CD4-positive, alpha-beta T cell treated with Interleukin-6 for 4 hours (primary cell): ENCODE results near the gene ANXA9.

Experiments used
- DNase-seq: peaks from one replicate; pipeline ENCODE4 v3.0.0-alpha.2; 2020; ENCODE audit warnings: mixed read lengths

Gene ANXA9, protein sequence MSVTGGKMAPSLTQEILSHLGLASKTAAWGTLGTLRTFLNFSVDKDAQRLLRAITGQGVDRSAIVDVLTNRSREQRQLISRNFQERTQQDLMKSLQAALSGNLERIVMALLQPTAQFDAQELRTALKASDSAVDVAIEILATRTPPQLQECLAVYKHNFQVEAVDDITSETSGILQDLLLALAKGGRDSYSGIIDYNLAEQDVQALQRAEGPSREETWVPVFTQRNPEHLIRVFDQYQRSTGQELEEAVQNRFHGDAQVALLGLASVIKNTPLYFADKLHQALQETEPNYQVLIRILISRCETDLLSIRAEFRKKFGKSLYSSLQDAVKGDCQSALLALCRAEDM

DNA sequence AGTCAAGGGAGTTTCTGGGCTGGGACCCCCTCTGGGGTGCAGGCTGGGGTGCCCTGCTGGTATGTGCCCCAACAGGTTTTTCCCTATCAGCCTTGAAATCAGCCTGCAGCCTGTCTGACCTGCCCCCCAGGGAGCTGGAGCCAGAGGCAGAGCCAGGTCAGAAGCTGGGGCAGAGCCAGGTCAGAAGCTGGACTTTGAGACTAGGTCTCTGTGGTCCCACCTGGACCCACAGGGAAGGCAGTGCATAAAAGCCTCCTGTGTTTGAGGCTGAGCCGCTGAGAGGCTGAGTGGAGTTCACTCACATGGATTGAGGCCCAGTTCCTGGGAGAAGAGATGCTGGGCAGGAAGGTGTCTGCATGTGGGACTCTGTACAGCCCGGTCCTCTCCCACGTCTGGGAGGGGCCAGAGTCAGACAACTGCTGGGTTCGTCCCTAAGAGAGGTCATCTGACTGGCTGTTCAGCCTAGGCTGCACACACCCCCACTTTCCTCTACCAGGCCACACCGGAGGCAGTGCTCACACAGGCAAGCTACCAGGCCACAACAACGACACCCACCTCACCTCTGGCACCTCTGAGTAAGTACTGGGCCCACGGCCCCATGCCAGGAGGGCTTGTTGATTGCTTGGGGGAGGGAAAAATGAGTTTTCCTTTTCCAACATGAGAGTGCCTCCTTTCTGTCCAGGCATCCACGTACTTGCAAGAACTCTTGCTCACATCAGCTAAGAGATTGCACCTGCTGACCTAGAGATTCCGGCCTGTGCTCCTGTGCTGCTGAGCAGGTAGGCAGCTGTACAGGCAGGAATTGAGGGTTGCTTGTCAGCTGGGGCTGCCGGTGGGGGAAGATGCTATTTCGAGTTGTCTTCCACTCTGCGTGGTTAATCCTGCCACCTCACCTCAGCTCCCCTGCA is at the start of gene ANXA9:
Gene ANXA9 (plus strand): TSS at position 488 of the 908 bp plus-strand sequence. CDS start 814 bp downstream, outside the sequence.
- DNase-seq = no peak

DNA sequence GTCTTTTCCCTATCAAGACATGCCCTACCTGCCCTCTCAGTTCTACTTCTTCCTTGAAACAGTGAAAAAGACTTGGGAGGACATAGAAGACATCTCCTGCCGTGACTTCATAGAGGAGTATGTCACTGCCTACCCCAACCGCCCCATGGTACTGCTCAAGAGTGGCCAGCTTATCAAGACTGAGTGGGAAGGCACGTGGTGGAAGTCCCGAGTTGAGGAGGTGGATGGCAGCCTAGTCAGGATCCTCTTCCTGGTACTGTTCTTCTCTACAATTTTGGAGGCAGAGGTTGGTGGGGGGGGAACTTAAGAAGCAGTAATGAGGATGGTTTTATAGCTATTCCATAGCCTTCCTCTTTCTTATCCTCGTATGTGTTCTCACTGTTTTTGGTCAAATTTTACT is 37.2 kb upstream of the ANXA9 start:
- no peak for DNase-seq

DNA sequence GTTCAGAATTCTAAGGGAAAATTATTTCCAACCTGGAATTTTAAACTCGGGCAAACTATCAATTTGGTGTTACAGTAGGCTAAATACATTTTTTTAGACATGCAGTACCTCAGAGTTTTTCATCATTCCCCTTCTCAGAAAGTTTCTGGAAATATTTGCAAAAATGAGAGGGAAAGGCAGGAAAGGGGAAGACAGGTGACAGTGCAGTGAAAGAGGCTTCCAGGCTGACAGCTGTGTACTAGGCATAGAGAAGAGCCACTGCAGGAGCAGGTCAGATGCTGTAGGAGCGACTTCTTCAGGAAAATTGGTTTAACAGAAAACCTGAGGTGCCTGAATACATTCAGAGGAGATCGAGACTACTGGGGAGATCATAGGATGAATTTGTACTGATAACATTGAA is 27.4 kb upstream of the ANXA9 start:
- DNase-seq = no peak

DNA sequence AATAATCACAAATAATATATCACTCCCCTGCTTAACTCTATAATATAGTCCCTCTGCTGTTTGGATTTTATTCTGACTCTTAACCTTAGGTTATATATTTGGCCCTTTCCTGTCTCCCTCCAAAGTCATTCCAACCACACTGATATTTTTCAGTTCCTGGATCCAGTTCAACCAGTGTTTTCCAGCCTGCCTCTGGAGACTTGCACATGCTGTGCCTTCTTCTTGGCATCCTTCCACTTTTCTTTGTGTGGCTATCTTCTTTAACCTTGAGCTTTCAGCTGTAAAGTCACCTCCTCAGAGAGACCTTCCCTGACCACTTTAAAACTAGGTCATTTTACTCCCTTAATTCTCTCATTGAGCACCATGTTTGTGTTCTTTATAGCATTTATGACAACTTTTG is 26.8 kb upstream of the ANXA9 start:
- no peak for DNase-seq

DNA sequence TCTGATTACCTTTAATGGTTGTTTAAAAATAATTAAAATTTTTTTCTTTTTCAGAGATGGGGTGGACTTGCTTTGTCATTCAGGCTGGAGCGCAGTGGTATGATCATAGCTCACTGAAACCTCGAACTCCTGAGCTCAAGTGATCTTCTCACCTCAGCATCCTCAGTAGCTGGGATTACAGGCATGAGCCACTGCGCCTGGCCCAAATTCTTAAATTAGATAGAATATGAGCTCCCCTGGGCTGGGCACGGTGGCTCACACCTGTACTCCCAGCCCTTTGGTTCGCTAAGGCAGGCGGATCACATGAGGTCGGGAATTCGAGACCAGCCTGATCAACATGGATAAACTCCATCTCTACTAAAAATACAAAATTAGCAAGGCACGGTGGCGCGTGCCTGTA is 24.4 kb upstream of the ANXA9 start:
- DNase-seq = no peak

DNA sequence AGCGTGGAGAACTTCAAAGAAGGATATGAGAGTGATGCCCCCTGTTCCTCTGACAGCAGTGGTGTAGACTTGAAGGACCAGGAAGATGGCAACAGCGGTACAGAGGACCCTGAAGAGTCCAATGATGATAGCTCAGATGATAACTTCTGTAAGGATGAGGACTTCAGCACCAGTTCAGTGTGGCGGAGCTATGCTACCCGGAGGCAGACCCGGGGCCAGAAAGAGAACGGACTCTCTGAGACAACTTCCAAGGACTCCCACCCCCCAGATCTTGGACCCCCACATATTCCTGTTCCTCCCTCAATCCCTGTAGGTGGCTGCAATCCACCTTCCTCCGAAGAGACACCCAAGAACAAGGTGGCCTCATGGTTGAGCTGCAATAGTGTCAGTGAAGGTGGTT is 21.4 kb upstream of the ANXA9 start:
- no peak for DNase-seq

DNA sequence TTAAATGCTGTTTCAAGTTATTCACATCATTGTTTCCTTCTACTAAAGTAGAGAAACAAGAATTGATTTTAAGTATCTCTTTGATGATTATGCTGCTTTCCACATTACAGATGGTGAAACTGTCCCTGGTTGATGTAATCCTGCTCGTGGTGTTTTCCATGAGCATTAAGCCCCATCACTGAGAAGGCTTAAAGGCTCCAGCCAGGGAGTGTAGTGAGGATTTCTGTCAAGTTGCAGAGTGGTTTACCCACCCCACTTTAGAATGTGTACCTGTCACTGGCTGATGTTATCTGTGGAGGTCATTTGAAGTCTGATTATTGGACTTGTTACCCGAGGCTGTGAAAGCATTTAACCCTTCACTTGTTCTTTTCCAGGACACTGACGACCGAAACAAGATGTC is 20.3 kb upstream of the ANXA9 start:
- no peak for DNase-seq

DNA sequence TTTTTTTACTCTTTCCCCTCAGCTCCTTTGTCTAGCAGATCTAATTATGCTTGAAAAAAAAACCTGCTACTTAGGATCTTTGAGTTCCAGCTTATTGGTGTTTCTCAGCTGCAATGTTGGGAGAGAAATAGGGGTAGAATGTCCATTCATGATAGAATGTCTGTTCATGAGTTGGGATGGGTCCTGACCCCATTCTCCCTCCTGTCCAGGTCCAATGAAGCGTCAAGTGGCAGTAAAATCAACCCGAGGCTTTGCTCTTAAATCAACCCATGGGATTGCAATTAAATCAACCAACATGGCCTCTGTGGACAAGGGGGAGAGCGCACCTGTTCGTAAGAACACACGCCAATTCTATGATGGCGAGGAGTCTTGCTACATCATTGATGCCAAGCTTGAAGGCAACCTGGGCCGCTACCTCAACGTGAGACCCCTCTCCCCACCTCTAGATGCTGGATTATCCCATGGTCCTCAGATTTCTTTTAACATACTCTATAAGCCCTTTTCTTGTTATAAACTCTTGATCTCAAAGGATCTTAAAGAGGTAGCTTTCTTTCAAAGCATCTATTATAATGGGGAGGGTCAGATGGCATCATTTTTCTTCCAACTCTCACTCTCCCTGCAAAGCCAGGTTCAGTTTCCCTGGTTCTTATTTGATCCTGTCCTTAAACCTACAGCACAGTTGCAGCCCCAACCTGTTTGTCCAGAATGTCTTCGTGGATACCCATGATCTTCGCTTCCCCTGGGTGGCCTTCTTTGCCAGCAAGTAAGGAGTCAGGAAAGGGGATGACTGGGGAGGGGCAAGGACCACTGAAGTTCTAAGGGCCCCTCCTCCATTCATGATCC is 18.6 kb upstream of the ANXA9 start:
- no peak for DNase-seq

DNA sequence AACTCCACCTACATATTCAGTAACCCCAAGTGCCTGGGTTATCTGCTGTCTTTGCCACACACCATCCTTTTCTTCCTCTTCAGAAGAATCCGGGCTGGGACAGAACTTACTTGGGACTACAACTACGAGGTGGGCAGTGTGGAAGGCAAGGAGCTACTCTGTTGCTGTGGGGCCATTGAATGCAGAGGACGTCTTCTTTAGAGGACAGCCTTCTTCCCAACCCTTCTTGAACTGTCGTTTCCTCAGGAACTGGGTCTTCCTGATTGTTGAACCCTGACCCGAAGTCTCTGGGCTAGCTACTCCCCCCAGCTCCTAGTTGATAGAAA is 18.0 kb upstream of the ANXA9 start:
- no peak for DNase-seq

DNA sequence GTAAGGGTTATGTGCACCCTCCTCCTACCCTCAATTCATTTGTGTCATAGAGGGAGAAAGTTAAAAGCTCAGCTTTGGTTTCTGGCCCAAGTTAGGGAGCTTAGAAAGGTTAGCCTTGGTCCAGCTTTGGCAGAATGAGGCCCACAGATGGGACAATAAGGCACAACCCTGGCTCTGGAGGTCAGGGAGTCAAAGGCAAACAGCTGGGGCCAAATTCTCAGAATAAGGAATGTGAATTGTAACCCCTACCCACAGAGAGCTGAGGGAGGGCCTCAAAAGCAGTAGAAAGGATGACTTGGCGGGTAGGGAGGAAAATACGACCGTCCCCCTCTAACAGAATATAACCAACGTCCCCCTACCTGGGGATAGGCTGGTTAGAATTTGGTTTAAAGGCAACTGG is 16.5 kb upstream of the ANXA9 start:
- DNase-seq = no peak

DNA sequence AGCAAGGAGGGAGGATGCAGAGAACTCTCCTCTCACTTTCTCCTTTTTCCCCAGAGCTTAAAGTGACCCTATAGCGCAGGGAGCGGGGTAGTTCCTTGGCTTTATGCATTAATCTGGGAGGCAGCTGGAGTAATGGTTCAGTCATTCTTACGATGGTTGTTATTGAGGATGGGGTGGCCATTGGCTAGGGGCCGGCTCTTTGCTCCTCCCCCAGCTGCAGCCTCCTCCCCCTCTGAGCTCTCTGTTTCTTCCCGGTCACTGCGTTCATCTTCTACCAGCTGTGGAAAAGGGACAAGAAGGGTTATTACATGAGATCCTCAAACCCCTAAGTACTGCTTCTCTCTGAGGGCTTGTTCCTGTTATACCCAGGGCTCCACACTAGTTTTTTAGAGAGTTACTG is 16.1 kb upstream of the ANXA9 start:
- no peak for DNase-seq

DNA sequence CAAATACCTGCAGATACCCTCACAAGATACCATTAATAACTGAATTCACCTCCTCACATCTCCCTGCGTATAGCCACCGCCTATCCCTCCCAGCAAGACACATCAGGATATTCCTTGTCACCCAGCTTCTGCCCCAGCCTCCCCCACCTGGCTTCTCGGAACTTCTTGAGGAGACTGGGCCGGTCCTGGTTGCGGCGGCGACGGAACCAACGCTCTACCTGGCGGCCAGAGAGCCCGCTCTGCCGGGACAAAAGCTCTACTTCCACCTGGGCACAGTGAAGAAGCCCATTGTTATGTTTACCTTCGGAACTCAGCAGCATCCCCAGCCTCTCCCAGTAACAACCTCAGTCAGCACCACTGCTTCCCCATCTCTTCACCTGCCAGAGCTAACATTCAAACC is 14.2 kb upstream of the ANXA9 start:
- no peak for DNase-seq

DNA sequence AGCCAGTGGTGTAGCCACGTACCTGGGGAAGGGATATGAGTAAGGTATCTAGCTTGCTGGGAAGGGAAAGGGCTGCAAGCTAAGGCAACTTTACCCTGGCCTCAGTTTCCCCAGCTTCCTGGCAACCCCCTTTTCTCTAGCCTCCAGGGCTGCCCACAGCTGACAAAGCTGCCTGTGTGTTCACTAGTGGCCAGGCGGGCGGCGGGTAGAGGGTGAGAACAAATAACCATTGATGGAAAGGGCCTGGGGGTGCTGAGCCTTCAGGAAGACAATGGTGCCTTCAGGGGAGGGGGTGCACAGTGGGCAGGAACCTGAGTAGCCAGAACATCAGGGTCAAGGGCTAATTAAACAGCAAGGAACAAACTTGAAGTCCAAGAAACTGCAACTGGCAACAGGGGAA is 13.6 kb upstream of the ANXA9 start:
- no peak for DNase-seq

DNA sequence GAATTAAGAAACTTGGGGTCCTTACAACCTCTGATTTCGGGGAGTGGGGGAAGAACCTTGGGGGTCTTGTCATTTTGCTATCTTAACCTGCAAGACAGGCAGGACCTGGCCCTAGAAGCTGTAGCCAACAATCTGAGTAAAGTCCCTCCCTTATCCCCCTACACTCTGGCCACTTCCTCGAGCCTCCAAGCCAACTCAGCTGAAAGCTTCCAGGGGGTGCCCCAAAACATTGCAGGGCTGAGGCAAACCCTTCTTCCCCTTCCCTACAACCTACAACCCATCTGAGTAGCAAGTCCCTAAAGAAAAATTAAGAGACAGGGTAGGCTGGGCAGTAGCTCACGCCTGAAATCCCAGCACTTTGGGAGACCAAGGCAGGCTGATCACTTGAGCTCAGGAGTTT is 12.5 kb upstream of the ANXA9 start:
- no peak for DNase-seq

DNA sequence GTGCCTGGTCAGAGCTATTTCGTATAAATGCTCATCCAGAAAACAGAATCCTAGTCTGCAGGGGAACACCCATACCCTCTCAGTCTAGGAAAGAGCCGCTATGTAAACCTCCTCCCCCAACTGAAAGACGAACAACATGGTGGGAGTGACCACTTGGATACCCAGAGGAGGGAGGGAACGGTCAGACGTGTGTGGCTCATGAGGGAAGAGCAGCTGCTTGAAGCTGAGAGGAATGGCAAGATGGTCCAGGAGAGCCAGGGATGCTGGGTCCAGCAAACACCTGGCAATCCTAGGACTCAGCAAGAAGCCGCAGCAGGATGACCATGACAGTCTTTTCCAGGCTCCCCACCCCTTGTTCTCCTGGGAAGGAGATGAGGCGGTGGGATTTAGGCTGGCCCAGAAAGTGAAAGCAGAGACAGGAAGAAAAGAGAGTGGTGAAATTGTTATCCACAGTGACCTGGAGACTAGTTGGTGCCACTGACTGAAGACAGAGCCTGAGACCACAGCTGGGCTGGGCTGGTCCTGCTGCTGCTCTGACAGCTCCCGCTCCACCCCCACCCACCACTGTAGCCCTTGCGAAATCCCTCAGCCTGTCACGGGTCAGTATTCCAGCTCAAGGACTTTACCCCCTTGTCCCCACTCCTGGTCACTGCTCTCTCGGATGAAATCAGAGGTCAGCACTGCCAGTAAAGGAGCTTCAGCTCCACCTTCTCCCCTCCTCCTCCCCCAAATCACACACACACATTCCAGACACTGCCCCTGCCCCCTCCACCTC is 11.1 kb upstream of the ANXA9 start:
- DNase-seq = no peak

DNA sequence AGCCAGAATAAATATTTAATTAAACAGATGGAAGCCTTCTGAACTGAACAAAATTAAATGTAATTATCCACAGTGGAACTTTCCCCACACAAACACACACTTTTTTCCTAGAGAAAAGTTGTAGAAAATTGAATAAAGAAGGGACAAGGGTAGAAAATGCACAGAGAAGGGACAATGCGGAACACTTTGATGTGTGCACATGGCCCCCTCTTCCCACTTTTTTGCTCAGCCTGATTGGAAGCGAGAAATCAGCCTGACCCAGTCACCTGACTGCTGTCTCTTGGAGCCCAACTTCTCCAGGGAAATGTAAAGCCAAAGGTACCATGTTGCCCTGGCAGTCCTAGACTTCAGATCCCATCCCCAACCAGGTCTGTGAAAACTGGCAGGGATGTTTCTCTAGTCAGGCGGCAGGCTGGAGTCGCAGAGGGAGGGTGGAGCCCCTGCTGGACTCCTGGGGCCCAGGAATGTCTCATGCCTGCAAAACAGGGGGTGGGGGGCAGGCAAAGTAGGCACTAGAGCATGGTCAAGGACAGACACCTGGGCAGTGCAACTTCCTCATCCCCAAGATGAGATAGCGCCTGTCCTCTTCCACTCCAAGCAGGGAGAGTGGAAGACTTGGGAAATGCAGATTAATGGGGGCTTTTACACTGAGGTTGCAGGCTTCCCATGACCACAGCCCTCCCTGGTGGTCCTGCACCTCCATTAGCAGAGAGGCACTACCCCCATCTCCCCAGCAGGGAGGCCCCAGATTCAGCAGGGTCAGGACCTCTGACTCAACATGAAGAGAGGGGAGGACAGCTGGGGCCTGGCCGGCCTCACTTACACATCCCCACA is 10.3 kb upstream of the ANXA9 start:
- DNase-seq = no peak

DNA sequence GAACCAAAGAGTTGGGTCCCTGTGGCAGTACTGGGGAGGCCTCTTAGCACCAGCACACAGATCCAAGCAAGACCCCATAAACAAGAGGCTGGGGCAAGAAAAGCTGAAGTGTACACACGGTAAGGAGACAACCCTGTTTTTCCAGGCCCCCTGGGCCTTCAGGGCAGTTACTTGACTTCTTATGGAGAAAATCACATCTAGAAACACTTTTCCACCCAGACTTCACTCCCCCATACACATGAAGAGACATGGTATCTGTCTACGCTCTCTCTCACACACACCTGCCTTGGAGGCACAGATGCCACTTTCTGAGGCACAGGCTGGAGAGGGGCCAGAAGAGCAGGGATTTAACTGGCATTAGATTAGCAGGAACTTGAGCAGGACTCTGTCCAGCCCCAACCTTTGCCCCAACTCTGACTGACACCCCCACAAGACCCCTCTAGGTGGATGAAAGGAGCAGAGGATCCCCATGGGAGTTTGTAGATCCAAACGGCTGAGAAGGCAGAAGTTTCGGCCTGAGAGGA is 9.6 kb upstream of the ANXA9 start:
- no peak for DNase-seq

DNA sequence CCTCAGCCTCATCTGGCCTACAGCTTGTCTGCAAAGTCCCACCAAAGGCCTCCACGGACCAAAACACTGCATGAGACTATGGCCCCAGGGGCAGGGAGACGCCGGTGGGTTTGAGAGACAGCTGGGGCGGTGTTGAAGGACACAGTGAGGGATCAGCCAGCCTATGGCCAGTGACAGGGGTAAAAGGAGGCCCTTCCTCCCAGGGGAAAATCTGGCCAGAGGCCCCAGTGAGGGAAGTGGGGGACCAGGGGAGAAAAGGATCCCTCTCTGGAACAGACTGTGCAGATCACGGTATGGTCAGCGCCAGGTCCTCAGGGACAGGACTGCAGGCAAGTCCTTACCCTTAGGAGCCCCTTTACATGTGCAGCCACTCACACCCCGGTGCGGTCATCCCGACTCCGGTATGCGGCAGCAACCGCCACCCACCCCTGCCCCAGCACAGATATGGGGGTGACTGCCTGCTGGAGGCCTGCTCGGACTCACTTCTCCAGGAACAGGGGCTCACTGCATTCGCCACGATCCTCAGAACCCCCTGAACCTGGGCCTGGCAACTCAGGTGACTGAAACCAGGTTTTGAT is 8.7 kb upstream of the ANXA9 start:
- DNase-seq = no peak

DNA sequence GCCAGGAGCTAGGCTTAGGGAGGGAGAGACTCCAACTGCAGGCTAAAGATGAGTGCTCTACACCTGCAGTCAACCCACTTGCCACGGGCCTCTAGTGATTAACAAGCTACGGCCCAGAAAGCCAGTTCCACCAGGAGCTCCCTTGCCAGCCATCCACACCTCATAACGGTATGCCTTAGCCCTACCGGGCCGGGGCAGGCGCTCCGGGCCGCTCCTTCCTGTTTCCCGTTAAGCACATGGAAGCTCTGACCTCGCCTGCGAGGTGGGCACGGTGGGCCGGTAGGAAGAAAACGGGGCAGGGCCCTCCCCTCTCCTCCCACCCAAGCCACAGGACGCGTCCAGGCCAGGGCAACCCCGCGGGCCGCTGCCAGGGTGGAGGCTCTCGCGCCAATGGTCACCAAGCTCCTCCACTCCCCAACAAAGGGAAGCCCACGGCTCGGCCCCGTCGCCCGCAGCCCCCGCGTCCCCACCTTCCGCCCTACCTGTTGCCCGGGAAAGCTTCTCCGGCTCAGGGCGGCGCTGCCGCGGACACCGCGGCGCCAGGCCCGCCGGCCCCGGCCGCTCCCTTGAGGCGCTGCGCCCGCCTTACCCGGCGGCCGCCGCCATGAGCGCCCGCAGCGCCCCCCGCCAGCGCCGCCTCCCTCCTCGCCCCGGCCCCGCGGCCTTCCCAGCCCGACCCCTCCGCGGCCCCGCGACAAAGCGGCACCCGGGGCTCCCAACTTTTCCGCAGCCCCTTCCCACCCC is 8.1 kb upstream of the ANXA9 start:
- peak; percentile 57 for DNase-seq
